GM21717 (cell line): ENCODE results near the gene FGF14.
"Not testable (repeated sequence)": the region's sequence is repeated elsewhere in the genome, so short reads cannot be mapped to it uniquely, and the experiment has no call there.

Experiments used
- ATAC-seq: cut with Tn5 transposase; IDR thresholded peaks from one replicate; pipeline ENCODE4 v1.9.1; 2021; ENCODE audit warnings: mild to moderate bottlenecking, moderate library complexity; ENCODE audit not compliant: unreplicated experiment

The FGF14 gene

GRCh38 chr13:102055090-102055779, 346.6 kb downstream of the FGF14 start:
- no peak for ATAC-seq

- no peak for ATAC-seq
These were observed 352.0 kb downstream of the FGF14 start for GRCh38 chr13:102049853-102050252.

- ATAC-seq: no peak
These were observed 356.1 kb downstream of the FGF14 start for GRCh38 chr13:102045731-102046130.

- ATAC-seq: no peak
These were observed 359.1 kb downstream of the FGF14 start for GRCh38 chr13:102042746-102043145.

GRCh38 chr13:102041544-102041943, 360.3 kb downstream of the FGF14 start:
- no peak for ATAC-seq

- ATAC-seq: no peak
These were observed 361.0 kb downstream of the FGF14 start for GRCh38 chr13:102040812-102041211.

GRCh38 chr13:102039264-102039663, 362.6 kb downstream of the FGF14 start:
- no peak for ATAC-seq

- ATAC-seq: no peak
These were observed 363.1 kb downstream of the FGF14 start for GRCh38 chr13:102038787-102039186.

GRCh38 chr13:102035969-102036368, 365.9 kb downstream of the FGF14 start:
- no peak for ATAC-seq

GRCh38 chr13:102033857-102034331, 368.0 kb downstream of the FGF14 start:
- ATAC-seq: no peak

- no peak for ATAC-seq
These were observed 368.5 kb downstream of the FGF14 start for GRCh38 chr13:102033386-102033785.

GRCh38 chr13:102028868-102029267, 373.0 kb downstream of the FGF14 start:
- ATAC-seq: no peak

- ATAC-seq: no peak
These were observed 373.6 kb downstream of the FGF14 start for GRCh38 chr13:102028206-102028605.

GRCh38 chr13:102021777-102022176, 380.1 kb downstream of the FGF14 start:
- ATAC-seq: no peak

- ATAC-seq: no peak
These were observed 381.1 kb downstream of the FGF14 start for GRCh38 chr13:102020611-102021216.

- no peak for ATAC-seq
These were observed 383.1 kb downstream of the FGF14 start for GRCh38 chr13:102018716-102019115.

- no peak for ATAC-seq
These were observed 384.6 kb downstream of the FGF14 start for GRCh38 chr13:102017248-102017647.

- ATAC-seq: no peak
These were observed 389.3 kb downstream of the FGF14 start for GRCh38 chr13:102012299-102013293.

- not testable (repeated sequence) for ATAC-seq
These were observed 390.4 kb downstream of the FGF14 start for GRCh38 chr13:102011455-102011854.

- no peak for ATAC-seq
These were observed 397.8 kb downstream of the FGF14 start for GRCh38 chr13:102003848-102004570.

GRCh38 chr13:102002287-102002686, 399.6 kb downstream of the FGF14 start:
- ATAC-seq: no peak
